GM23338 (cell line): ENCODE measurements around the gene PROC.

Experiments used
- CREB1 ChIP-seq: fragments of 250-450 bp; sonication (Bioruptor Pico); IDR thresholded peaks from 2 replicates; pipeline ENCODE4 v1.5.0; 2020; ENCODE audit warnings: low read depth, mild to moderate bottlenecking, moderate library complexity
- EZH2 ChIP-seq: fragments of 200-600 bp; sonication (generic); IDR thresholded peaks from one replicate; pipeline ENCODE4 v1.8.0; 2017; ENCODE audit warnings: antibody characterized with exemption, mild to moderate bottlenecking, low read depth; ENCODE audit not compliant: unreplicated experiment
- JUNB ChIP-seq: IDR thresholded peaks from one replicate; pipeline ENCODE4 v1.6.1; 2016; ENCODE audit warnings: antibody characterized with exemption; ENCODE audit not compliant: unreplicated experiment
- POLR2AphosphoS5 ChIP-seq: IDR thresholded peaks from 2 replicates; pipeline ENCODE4 v1.6.1; 2016; ENCODE audit warnings: antibody characterized with exemption, low read depth
- REST ChIP-seq: IDR thresholded peaks from one replicate; pipeline ENCODE4 v1.6.1; 2018; ENCODE audit warnings: antibody characterized with exemption; ENCODE audit not compliant: unreplicated experiment
- TF ChIP-seq, protein P1 (sequence below), 2 experiments: fragments of 200-600 bp in 1 of 2; sonication (generic) in 1 of 2; conservative IDR thresholded peaks; 2 replicates each; pipeline versions ENCODE4 v1.5.1 to v1.6.1; 2016 to 2017; ENCODE audit warnings: antibody characterized with exemption in 2 of 2, low read depth in 2 of 2, mild to moderate bottlenecking in 2 of 2, moderate library complexity in 1 of 2
- TF ChIP-seq, protein P2 (sequence below): fragments of 250-450 bp; sonication (Bioruptor Pico); IDR thresholded peaks from 2 replicates; pipeline ENCODE4 v1.5.0; 2020; ENCODE audit warnings: mild to moderate bottlenecking, moderate library complexity

GRCh38 chr2:127453392-127454171, 35.4 kb downstream of the PROC start:
- TF ChIP-seq, protein P1, sequence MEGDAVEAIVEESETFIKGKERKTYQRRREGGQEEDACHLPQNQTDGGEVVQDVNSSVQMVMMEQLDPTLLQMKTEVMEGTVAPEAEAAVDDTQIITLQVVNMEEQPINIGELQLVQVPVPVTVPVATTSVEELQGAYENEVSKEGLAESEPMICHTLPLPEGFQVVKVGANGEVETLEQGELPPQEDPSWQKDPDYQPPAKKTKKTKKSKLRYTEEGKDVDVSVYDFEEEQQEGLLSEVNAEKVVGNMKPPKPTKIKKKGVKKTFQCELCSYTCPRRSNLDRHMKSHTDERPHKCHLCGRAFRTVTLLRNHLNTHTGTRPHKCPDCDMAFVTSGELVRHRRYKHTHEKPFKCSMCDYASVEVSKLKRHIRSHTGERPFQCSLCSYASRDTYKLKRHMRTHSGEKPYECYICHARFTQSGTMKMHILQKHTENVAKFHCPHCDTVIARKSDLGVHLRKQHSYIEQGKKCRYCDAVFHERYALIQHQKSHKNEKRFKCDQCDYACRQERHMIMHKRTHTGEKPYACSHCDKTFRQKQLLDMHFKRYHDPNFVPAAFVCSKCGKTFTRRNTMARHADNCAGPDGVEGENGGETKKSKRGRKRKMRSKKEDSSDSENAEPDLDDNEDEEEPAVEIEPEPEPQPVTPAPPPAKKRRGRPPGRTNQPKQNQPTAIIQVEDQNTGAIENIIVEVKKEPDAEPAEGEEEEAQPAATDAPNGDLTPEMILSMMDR (conservative IDR thresholded peaks at IDR 0.05; ENCODE audit: low read depth in 2 of 2): peak; percentile 49 to 76
- TF ChIP-seq REST (no peak), JUNB (no peak), EZH2 (no peak), CREB1 (CRISPR knock-in tag) (no peak), POLR2AphosphoS5 (no peak)
- TF ChIP-seq, protein P2, sequence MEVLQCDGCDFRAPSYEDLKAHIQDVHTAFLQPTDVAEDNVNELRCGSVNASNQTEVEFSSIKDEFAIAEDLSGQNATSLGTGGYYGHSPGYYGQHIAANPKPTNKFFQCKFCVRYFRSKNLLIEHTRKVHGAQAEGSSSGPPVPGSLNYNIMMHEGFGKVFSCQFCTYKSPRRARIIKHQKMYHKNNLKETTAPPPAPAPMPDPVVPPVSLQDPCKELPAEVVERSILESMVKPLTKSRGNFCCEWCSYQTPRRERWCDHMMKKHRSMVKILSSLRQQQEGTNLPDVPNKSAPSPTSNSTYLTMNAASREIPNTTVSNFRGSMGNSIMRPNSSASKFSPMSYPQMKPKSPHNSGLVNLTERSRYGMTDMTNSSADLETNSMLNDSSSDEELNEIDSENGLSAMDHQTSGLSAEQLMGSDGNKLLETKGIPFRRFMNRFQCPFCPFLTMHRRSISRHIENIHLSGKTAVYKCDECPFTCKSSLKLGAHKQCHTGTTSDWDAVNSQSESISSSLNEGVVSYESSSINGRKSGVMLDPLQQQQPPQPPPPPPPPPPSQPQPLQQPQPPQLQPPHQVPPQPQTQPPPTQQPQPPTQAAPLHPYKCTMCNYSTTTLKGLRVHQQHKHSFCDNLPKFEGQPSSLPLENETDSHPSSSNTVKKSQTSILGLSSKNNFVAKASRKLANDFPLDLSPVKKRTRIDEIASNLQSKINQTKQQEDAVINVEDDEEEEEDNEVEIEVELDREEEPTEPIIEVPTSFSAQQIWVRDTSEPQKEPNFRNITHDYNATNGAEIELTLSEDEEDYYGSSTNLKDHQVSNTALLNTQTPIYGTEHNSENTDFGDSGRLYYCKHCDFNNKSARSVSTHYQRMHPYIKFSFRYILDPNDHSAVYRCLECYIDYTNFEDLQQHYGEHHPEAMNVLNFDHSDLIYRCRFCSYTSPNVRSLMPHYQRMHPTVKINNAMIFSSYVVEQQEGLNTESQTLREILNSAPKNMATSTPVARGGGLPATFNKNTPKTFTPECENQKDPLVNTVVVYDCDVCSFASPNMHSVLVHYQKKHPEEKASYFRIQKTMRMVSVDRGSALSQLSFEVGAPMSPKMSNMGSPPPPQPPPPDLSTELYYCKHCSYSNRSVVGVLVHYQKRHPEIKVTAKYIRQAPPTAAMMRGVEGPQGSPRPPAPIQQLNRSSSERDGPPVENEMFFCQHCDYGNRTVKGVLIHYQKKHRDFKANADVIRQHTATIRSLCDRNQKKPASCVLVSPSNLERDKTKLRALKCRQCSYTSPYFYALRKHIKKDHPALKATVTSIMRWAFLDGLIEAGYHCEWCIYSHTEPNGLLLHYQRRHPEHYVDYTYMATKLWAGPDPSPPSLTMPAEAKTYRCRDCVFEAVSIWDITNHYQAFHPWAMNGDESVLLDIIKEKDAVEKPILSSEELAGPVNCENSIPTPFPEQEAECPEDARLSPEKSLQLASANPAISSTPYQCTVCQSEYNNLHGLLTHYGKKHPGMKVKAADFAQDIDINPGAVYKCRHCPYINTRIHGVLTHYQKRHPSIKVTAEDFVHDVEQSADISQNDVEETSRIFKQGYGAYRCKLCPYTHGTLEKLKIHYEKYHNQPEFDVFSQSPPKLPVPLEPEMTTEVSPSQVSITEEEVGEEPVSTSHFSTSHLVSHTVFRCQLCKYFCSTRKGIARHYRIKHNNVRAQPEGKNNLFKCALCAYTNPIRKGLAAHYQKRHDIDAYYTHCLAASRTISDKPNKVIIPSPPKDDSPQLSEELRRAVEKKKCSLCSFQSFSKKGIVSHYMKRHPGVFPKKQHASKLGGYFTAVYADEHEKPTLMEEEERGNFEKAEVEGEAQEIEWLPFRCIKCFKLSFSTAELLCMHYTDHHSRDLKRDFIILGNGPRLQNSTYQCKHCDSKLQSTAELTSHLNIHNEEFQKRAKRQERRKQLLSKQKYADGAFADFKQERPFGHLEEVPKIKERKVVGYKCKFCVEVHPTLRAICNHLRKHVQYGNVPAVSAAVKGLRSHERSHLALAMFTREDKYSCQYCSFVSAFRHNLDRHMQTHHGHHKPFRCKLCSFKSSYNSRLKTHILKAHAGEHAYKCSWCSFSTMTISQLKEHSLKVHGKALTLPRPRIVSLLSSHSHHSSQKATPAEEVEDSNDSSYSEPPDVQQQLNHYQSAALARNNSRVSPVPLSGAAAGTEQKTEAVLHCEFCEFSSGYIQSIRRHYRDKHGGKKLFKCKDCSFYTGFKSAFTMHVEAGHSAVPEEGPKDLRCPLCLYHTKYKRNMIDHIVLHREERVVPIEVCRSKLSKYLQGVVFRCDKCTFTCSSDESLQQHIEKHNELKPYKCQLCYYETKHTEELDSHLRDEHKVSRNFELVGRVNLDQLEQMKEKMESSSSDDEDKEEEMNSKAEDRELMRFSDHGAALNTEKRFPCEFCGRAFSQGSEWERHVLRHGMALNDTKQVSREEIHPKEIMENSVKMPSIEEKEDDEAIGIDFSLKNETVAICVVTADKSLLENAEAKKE (CRISPR knock-in tag): peak; percentile 44; the same call in 1 of the 2 replicates
